WI38 (cell line): ENCODE results near the gene MAP1LC3B.

Experiments used
- H3K4me3 ChIP-seq: 2 replicates; pipeline ENCODE4 v1.5.1; 2011; ENCODE audit warnings: low read depth, mild to moderate bottlenecking, control low read depth, low read length
- CTCF ChIP-seq: IDR thresholded peaks from 2 replicates; pipeline ENCODE4 v1.5.1; 2012; ENCODE audit warnings: low read depth, mild to moderate bottlenecking, control low read depth, low read length

The MAP1LC3B gene

GRCh38 chr16:87407511-87408112, 15.5 kb downstream of the MAP1LC3B start:
- no peak for TF ChIP-seq CTCF
- H3K4me3 ChIP-seq, result no peak overlapping the region

- TF ChIP-seq CTCF, result no peak
- no peak overlapping the region for H3K4me3 ChIP-seq
Observed at GRCh38 chr16:87409153-87409552, 17.0 kb downstream of the MAP1LC3B start.

- TF ChIP-seq CTCF, result no peak
- no peak overlapping the region for H3K4me3 ChIP-seq
Observed at GRCh38 chr16:87409781-87410180, 17.6 kb downstream of the MAP1LC3B start.

- H3K4me3 ChIP-seq, result no peak overlapping the region
- no peak for TF ChIP-seq CTCF
Observed at GRCh38 chr16:87410530-87410929, 18.4 kb downstream of the MAP1LC3B start.

GRCh38 chr16:87410968-87411367, 18.8 kb downstream of the MAP1LC3B start:
- TF ChIP-seq CTCF, result no peak
- no peak overlapping the region for H3K4me3 ChIP-seq

- H3K4me3 ChIP-seq, result no peak overlapping the region
- no peak for TF ChIP-seq CTCF
Observed at GRCh38 chr16:87411375-87412271, 19.5 kb downstream of the MAP1LC3B start.

- no peak for TF ChIP-seq CTCF
Observed at GRCh38 chr16:87412371-87412995, 20.3 kb downstream of the MAP1LC3B start.

More at GRCh38 chr16:87412371-87412995, 20.3 kb downstream of the MAP1LC3B start:
- no peak overlapping the region for H3K4me3 ChIP-seq
